GM10266 (cell line): ENCODE measurements around the gene LEMD2.

ENCODE experiments used
- DNase-seq: peaks from one replicate; pipeline ENCODE4 v3.0.0; 2012; ENCODE audit errors: extremely low spot score
- TF ChIP-seq, protein P1 (sequence below): IDR thresholded peaks from 2 replicates; pipeline ENCODE4 v1.5.1; 2012; ENCODE audit warnings: mild to moderate bottlenecking, low read depth; ENCODE audit not compliant: control insufficient read depth, insufficient read depth; ENCODE audit errors: missing control alignments

LEMD2 gene

DNA sequence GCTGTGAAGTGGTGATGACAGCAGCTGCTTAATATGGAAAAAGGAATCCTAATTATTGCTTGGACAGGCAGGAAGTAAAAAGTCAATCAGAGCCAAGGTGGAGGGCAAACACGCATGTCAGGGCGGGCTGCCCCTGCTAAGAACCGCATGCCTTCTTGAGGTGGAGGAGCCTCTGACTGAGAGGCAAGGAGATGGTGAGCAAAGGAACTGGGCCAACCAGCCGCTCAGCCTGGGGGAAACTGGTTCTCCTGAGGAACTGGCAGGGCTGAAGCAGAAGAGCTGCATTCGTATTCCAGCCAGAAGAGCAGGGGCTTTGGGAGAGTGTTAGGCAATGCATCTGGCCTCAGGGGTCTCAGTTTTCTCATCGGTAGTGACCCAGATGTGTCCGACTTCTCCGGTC, 28.0 kb upstream of the LEMD2 start:
- DNase-seq = no peak

DNA sequence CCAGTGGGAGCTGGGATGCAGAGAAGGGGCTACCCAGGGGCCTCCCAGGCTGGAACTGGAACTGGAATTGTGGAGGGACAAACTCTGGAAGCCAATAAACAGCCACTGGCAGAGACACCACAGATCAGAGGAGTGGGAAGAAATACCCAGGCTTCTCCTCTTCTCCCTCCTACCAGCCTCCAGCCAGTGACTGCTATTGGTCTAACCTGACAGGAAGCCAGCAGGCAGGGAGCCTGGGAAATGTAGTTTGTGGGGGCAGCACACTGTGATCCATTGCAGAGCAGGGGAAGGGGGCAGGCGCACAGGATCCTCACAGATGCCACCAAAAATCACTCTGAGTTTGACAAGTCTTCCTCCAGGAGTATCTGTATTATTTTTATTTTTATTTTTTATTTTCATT, 26.9 kb upstream of the LEMD2 start:
- DNase-seq = peak; percentile 55
- TF ChIP-seq, protein P1, sequence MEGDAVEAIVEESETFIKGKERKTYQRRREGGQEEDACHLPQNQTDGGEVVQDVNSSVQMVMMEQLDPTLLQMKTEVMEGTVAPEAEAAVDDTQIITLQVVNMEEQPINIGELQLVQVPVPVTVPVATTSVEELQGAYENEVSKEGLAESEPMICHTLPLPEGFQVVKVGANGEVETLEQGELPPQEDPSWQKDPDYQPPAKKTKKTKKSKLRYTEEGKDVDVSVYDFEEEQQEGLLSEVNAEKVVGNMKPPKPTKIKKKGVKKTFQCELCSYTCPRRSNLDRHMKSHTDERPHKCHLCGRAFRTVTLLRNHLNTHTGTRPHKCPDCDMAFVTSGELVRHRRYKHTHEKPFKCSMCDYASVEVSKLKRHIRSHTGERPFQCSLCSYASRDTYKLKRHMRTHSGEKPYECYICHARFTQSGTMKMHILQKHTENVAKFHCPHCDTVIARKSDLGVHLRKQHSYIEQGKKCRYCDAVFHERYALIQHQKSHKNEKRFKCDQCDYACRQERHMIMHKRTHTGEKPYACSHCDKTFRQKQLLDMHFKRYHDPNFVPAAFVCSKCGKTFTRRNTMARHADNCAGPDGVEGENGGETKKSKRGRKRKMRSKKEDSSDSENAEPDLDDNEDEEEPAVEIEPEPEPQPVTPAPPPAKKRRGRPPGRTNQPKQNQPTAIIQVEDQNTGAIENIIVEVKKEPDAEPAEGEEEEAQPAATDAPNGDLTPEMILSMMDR = no peak

More for the DNA sequence above, 28.0 kb upstream of the LEMD2 start:
- TF ChIP-seq, protein P1 = no peak

DNA sequence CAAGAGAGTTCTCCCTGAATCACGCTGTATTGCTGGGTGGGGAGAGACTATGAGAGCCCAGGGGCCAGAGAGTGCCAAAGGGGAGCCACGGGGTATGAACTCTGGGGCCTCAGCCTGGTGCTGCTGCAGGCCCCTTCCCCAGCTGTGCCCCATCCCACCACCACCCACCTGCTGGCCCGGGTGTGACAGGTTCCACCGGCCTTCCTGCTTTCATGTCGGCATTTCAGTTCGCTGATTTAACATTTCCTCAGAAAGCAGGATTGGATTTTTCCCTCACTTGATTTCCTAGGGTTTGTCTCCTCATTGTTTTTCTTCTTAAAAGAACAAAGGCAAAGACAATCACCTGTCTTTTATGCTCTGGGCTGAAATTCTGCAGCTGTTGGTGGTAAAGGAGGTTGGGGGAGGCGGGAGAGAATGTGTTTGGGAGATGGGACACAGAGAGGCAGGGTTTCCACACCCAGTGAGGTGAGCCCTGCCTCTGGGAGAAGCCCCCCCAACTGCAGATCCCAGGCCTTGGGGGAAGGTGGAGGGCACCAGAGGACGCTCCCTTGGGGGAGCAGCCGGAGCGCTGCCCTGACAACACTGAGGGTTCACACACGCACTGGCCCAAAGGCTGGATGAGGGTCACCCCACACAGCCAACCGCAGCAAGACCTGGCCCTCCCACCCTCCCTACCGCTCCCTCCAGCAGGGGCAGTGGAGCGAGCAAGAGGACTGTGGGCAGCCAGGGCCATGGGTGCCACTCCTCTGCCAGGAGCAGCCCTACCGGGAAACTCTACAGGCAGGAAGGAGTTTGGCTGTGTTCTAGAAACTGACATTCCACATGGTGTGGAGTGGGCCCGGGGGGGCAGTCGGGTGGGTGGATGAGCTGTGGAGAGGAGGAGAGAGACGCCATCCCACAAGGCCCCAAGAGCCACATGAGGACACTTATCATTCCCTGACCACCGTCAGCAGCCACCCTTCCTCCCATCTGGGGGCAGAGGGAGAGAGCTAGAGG, 25.4 kb upstream of the LEMD2 start:
- TF ChIP-seq, protein P1 = no peak
- no peak for DNase-seq

DNA sequence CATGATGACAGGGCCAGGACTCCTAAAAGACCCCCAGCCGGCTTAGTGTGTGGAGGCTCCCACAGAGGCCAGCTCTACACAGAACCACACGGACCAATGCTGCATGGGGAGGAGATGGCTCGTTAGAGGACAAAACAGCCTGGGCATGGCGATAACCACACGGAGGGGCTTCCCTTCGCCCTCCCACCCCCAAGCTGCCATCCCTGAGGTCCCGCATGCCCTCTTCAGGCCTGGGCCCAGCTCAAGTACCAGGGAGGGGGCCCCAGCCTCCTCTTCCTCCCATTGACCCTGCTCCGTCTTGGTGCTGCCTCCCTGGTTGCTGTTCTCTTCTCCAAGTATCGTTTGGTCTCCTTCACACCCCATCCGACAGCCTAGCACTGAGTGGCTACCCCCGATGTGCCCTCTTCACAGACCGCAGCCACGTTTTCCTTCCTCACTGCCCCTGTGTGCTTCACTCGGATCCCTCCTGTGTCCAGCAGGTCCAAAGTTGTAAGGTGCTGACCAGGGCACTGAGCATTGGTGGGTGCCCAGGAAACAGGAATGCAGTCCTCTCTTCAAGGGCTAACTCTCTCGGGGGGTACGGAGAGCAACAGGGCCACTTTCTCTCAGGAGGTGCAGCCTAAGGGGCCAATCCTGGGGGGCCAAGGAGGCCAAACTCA, 24.4 kb upstream of the LEMD2 start:
- no peak for DNase-seq
- TF ChIP-seq, protein P1 = no peak

DNA sequence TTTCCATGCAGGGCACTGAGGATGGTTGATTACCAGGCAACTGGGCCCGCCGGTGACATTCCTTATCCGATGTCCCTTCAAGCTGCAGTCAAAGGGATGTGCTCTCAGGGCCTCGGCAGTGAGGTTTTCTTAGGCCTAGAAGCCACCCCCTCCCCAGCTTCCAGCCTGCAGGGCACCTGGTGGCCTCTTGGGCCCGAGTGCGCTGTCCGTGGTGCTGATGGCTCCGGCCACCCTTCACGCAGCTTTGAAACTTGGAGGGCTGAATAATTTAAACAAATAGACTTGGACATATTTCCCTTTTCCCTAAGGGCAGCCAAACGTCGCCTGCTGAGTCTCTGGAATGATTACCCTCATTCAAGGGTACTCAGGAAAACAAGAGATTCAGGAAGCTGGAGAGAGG, 23.7 kb upstream of the LEMD2 start:
- TF ChIP-seq, protein P1 = no peak

DNA sequence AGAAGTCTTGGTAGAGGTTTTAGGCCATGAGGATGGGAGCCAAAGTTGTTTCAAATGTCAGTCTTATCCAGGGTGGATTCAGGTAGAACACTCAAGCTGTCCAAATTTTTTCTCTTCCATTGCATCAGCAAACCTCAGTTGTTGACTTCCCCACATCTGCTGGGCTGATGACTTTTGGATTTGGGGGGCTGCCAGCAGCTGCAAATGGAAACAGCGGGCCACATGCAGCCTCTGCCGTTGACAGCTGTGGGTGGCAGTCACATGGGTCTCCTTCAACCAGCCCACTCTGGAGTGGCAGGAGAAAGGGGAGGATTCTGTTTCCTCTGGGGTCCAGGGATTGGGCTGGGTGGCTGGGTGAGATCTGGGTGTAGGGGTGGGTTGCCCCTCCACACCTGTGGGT, 20.7 kb upstream of the LEMD2 start:
- DNase-seq = no peak
- TF ChIP-seq, protein P1 = no peak

More for the DNA sequence above, 23.7 kb upstream of the LEMD2 start:
- peak; percentile 66 for DNase-seq

DNA sequence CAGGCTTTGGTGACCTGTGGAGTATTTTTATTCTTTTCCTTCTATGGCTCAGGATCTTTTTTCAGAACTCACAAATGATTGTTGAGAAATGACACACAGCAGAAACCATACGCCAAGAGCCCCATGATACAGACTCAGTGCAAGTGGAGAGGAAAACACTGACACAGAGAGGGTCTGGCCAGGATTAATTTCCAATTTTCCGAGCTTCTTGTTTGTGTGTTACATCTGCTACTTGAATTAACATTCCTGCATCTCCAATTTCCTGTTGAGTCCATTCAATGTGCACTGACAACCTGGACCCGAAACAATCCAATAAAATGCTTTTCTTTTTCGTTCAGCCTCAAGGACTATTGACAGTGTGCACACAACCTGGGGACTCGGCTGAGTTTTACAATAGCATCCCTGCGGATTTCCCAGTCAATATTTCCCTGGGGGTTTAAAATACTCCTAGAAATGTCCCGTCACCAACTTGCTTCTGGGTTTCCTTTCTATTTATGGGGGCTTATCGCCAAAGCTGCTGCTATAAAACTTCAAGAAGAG, 19.8 kb upstream of the LEMD2 start:
- TF ChIP-seq, protein P1 = no peak
- DNase-seq = no peak
